ENCODE results near the gene CFAP53.
"Not testable (repeated sequence)": the region's sequence is repeated elsewhere in the genome, so short reads cannot be mapped to it uniquely, and the experiment has no call there.

CFAP53 gene

DNA sequence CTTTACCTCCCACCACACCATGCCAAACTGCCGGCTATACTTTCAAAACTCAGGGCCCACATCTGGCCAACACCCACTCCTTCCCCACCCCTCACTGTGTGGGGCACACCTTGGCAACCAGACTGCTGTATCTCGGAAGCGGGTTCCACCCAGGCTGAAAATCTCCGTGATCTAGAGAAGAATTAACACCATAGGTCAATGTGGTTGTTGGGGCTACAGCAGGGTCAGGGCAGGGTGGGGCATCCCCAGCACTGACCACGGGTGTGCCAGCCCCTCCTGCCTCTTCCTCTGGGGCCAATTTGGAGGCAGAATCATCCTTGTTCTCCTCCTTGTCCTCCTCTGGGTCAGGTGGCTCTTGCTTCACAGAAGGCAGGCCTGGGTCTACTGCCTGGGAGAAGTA, 6.3 kb upstream of the CFAP53 start:
- no peak for DNase-seq (ENCODE audit: low spot score)

DNA sequence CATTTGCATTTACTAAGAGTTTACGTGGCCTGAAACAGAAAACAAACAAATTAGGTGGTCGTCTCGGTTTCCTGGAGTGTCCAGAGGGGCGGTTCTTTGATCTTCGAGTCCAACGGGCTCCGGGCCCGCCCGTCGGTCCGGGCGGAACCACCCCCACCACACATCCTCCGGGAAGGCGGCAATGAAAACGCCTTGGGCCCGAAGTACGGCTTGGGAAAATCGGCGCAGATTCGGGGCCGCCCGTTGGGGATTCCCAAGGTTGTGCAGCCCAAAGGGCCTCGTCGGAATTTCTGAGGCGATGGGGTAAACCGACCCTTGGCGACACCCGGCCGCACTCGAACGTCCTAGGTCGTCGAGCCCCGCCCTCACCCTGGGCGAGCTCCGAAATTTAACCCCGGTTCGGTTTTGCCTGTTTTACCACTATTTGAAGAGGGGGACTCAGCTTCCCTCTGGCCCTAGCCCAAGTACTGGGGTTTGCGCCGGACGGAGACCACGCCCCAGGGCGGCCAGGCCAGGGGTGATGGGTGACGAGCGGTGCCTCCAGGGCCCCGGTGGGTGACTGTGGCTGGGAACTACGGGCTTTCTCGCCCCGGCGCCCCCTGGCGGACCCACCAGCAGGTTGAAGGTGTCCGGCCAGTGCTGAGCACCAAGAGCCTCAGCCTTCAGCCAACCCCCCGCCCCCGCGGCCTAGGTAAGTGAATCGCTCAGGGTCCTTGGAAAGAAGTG, 1.9 kb upstream of the CFAP53 start:
- DNase-seq (ENCODE audit: low spot score): peak; percentile 83

DNA sequence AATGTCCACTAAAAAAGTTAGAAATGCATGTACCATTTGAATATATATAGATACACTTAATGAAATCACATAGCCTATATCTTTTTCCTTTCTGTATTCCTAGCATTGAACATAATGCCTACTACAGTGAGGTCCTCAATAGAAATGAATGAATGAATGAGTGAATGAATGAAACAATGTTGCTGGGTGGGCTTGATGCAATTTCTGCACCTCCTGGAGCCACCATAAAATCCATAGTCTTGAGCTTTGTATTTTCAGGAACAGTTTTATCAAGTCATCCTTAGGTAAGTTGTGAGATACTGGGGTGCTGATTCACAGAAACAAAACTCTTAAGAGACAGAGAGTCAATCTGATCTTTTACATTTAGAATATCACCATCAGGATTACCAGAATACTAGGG, 3.3 kb downstream of the CFAP53 start:
- no peak for DNase-seq (ENCODE audit: low spot score)

DNA sequence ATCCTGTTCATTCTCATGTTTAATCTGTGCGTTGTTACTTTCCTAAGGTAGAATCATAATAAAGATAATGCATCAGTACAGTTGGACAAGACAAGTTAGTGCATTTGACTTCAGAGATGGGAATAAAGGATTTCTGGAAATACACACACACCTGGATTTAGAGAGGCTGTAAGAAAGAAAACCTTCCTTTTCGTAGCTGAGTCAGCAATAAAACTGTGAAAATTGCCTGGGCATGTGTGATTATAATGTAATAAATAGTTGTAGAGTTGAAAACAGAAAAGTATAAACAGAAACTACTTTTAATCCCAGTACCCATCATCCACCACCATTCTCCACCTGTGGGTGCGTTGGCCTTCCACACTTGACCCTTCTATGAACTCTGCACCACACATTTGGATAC, 15.4 kb downstream of the CFAP53 start:
- no peak for DNase-seq (ENCODE audit: low spot score)

DNA sequence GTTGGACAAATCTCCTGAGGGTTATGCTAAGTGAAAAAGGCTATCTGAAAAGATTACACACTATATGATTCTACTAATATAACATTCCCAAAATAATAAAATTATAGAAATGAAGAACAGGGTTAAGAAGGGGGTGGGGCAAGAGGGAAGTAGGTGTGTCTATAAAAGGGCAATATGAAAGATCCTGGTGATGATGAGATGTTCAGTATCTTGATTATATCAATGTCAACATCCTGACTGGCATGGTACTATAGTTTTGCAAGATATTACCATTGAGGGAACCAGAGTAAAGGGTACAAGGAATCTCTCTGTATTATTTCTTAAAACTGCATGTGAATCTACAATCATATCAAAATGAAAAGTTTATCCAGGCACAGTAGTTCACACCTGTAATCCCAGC, 16.7 kb downstream of the CFAP53 start:
- no peak for DNase-seq (ENCODE audit: low spot score)

DNA sequence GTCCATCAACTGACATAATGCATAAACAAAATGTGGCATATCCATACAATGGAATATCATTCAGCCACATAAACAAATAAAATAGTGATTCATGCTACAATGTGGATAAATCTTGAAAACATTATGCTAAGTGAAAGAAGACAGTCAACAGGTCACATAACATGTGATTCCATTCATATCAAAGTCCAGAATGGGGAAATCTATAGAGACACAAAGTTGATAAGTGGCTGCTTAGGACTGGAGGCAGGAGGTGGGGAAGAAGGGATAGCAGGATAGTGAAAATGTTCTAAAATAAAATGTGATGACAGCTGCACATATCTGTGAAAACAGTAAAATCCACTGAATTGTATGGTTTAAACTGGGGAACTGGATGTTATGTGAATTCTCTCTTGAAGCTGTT, 18.7 kb downstream of the CFAP53 start:
- DNase-seq (ENCODE audit: low spot score): no peak

DNA sequence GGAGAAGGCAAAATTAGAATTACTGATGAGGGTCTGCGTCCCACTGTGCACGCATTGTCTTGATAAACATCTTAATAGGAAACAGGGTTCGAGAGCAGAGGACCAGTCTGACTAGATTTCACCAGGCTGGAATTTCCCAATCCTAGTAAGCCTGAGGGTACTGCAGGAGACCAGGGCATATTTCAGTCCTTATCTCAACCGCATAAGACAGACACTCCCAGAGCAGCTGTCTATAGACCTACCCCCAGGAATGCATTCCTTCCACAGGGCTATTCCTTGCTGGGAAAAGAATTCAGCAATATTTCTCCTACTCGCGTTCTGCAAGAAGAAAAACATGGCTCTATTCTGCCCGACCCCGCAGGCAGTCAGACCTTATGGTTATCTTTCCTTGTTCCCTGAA, 24.5 kb downstream of the CFAP53 start:
- DNase-seq (ENCODE audit: low spot score): not testable (repeated sequence)

DNA sequence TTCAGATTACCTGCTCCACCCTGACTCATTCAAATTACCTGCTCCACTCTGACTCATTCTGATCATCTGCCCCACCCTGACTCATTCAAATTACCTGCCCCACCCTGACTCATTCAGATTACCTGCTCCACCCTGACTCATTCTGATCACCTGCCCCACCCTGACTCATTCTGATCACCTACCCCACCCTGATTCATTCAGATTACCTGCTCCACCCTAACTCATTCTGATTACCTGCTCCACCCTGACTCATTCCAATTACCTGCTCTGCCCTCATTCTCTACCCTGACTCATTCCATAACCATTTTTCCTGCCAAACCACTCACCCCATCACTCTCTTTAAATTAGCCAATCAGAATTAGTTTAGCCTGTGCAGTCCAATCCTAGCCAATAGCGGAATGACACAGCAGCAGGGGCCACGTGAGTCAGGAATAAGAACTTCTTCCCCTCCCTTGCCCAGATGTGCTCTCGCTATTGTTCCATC, 26.2 kb downstream of the CFAP53 start:
- DNase-seq (ENCODE audit: low spot score): no peak

DNA sequence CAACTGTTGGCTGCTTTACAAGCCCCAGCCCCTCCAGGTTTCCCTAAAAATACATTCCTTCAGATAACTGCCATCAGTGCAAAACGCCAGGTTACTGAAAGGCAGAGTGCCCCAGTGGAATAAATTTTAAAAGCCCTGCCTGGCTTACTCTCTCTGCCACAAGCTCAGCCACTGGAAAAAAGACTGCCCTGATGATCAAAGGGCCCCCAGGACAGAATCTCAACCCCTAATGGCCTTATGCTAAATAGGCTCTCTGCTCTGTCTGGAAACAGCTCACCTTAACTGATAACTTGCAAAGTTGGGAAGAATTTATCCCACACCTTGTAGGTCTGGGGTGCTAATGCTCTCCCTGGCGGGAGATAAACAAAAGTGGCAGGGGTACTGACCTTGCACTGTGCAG, 33.9 kb downstream of the CFAP53 start:
- DNase-seq (ENCODE audit: low spot score): no peak

DNA sequence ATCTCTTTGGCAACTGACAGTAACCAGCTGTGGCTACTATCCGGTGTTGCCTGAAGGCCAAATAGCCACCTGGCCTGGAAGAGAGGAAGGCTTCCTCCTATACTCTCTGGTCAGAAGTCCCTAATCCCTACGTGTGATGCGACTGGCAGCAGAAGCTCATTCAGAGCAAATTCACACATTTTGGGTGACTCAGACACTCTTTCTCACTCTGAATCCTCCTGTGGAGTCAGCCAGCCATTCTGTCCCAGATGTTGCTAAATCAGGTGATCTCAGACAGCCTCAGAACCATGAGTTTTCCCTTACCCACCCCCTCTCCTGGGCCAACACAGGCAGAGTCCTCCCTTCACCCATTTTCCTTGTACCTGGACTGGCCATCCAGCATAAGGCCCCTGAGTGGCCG, 34.7 kb downstream of the CFAP53 start:
- no peak for DNase-seq (ENCODE audit: low spot score)

DNA sequence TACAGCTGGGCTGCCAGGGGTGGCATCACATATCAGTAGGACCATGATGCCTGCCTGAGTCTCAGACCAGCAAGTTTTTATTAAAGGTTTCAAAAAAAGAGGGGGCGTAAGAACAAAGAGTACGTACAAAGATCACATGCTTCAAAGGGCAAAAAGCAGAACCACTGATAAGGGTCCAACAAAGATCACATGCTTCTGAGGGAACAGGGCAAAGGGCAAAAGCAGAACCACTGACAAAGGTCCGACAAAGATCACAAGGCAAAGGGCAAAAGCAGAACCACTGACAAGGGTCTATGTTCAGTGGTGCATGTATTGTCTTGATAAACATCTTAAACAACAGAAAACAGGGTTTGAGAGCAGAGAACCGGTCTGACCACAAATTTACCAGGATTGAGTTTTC, 46.0 kb downstream of the CFAP53 start:
- DNase-seq (ENCODE audit: low spot score): not testable (repeated sequence)

DNA sequence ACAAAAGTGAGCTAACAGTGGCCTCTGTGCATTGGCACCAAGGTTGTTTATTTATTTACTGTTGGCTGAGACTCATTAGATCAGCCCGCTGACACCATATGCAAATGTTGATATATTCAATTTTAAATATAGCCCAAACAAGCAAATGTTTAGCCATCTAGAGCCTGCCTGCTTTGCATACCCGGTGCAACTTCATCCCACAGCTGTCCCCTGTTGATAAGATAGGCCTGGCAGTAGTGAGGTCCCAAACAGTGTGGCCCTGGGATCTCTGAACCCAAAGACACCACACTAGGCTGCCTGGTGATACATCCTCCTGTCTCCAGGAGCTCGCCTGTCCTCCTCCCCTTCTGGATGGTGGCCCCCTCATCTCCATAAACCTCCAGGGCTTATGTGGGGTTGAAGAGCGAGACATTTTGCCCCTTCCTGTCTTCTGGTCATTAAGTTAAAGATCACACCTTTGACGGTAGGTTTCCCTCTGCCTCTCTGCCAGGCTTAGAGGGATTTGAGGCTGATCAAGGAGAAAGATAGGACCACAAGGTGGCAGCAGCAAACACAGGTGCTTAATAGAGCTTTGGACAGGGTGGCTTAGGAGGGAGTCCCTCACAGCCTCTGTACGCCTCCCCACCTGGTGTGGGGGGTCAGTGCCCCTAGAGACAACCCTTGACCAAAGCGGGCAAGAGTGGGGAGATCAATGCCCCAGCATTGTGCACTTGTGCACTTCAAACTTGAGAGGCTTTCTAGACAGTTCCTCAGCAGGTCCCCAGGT, 47.7 kb downstream of the CFAP53 start:
- peak; percentile 22 for DNase-seq (ENCODE audit: low spot score)

DNA sequence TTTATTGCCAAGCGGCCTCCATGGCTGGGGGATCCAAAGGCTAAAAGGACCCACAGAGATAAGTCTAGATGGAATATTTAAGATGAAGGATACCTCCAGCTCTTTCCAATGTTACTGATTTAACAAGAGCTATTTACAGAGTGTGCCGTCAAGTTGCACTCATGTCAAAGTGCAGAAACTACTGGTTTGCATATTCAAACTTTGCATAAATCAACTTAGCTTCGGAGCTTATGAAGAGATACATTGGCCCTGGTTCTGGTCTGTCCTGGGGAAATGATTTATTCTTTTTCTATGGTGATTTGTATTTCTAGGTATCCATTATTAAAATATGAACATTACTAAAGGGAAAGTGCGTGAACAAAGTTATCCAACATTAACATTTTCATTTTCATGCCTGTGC, 57.0 kb downstream of the CFAP53 start:
- no peak for DNase-seq (ENCODE audit: low spot score)

DNA sequence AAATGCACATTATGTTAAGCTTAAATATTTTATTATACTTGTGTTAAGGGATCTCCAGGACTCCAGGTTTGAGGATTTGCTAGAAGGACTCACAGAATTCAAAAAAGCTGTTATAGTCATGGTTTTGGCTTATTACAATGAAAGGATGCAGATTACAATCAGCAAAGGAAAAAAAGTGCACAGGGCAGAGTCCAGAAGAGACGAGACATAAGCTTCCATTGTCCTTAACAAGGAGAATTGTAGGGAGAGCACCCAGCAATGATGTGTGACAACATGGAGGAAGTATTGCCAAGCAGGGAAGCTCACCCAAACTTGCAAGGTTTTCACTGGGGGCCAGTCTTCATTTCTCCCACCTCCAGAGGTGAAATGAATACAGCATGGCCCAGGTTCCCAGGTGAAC, 58.6 kb downstream of the CFAP53 start:
- DNase-seq (ENCODE audit: low spot score): no peak

DNA sequence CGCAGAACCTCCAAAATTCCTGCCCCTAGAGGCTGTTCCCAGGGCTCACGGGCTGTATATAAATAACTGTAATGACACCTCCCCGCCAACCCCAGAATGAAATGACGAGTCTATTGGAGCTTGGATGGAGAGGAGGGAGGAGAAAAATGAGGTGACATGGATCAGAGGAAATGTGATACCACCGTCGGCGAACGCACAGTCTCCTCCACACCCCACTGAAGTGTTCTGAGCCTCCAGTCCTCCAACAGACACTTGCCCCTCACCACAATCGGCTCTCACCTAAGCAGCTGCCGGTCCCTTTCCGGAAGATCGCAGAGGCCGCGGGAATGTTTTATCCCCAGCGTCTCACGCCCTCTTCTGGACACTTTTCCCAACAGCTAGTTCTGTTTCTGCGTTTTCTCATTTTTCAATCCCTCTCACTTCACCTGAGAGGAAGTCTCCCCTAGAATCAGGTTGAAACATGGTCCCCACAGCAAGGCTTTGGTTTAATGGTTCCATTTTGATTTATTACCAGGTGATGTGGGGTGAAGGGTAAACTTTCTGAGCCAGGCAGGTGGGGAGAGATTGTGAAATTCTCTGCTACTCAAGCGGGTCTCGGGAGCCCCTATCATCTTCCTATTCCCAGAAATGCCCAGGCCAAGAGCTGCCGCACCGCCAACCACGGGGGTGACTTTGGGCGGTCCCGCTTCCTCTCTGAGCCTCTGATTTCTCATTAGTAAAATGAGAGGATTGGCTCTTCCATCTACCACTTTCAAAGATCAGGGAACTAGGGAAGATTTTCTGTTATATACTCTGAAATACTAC, 62.3 kb downstream of the CFAP53 start:
- DNase-seq (ENCODE audit: low spot score): no peak

DNA sequence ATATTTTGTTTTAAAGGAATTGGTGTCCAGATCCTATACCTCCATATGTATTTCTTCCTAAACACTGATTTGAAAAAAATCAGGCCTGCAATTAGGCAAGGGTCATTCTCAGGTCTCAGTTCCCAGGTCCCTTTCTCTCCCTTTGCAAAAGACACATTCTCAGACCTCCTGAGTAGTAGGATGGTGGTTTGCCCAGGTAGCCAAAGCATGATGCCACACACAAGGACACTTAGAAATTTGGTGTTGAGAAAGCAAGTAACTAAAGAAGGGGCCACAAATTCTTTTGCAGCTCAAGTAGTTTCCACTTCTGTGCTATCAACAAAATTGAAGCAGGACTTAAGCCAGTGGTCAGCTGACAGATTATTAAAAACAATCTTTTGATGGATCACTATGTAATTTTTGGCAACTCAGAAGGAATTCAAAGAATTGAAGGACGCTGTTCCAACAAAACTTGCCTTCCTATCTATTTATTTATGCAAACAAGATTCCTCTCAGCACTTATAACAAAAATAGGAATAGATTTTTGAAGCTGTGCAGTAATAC, 64.7 kb downstream of the CFAP53 start:
- DNase-seq (ENCODE audit: low spot score): no peak

DNA sequence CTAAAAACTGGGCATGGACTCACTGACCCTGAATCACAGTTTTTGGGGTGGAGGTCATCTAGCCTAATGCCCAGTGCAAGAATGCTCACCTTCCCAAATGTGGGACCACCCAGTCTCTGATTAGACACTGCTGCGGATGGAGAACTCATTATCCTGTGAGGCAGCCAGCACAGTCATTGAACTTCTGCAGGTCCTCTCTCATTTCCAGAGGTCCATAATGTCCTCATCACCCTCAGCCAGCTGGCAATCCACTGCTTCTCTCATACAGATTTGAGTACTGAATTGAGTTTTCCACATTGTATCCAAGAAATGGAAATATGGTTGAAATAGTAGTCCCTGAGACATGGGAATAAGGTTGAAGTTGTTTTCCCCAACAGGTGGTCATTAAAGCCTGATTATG, 66.4 kb downstream of the CFAP53 start:
- DNase-seq (ENCODE audit: low spot score): no peak

DNA sequence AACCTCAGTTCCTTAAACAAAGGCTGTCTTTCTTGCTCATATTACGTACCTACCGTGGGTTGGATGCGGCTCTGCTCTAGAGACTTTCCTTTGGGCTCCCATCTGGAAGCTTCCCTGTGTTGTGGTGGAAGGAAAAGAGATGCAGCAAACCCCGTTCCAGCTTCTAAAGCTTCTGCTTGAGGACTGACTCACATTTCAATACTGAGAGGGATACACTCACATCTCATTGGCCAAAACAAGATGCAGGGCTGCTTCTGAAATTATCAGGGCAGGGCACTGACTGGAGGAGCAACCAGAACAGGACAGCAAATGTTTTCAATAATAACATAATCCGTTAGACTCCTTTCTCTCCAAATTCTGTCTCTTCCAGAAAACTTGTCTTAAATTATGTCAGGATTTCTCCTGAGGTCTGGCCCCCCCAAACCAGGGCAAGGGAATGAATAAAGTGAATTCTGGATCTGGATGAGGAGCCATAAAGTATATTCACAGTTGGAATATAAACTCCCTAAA, 66.9 kb downstream of the CFAP53 start:
- DNase-seq (ENCODE audit: low spot score): no peak

DNA sequence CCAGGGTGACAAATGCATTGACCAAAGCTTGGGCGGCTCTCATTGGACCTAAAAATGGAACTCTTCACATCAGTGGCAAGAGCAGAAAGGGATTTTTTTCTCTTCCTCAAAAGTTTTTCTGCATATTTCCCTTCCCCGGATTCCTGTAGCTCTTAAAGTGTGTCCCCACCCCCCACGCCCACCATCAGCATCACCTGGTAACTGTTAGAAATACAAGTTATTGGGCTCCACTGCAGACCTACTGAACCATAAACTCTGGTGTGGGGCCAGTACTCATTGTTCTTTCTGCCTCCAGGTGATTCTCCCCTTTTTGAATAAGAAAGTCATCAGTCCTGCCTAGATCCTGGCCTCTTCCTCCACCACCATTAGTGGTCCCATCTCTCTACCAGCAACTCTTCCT, 70.0 kb downstream of the CFAP53 start:
- no peak for DNase-seq (ENCODE audit: low spot score)

DNA sequence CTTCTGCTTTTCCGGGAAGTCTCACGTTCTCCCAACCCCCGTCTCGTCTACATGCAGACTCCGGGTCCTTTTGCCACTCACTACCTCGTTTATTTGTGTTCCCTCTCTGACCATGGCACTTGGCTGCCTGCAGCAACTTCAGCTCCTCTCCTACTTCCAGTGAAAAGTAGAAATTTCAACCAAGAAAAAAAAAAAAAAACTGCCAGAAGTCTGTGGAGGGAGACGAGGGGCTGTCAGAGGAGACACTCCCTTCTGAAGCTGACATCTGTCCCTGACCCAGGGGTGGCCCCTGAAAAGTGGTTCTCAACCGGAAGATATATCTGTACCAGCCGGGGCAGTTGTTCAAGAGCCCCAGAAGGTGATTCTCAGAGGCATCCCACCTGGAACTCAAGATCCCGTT, 70.6 kb downstream of the CFAP53 start:
- DNase-seq (ENCODE audit: low spot score): no peak

DNA sequence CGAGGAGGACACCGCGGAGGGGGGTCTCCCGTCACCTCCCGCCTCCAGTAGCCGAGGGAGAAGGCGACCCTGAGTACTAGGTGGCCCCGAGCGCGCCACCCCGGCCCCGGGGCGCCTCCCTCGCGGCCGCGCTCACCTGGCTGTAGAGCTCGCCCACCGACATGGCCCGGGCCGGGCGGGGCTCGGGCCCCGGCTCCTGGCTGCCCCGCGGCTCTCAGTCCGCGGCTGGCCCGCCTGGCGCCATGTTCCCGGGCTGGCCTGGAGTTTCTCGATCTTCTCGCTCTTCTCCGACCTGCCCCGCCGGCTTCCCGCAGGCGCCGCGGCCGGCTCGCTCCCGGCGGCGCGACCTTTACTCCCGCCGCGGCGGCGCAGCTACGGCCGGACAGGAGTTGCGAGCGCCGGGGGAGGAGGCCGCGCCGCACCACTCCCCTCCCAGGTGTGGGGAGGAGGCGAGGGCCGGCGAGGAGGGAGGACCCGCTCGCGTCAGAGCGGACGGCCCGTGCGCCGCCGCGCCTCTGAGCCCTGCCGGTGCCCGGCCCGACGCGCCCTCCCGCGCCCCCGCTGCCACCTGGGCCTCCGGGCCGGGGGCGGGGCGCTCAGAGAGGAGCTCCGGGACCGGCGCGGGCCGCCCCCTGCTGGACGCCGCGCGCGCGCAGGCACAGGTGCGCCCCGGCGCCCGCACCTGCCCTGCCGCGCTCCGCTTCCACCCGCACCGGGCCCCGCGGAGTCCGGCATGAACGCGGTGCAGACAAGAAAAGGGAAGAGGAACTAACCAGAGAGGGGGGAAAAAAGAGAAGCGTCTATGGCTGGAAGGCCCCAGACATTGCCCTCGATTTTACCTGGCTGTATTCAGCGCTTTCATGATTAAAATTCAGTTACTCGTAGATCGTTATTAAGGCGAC, 71.4 kb downstream of the CFAP53 start, which contains the start of gene MYO5B:
Gene MYO5B (minus strand): TSS at position 517 of the 902 bp plus-strand sequence. CDS start 354 bp downstream, at position 163.
- DNase-seq (ENCODE audit: low spot score): peak; percentile 10
